ENCODE data around the gene ZDBF2.
"Not testable (repeated sequence)": the region's sequence is repeated elsewhere in the genome, so short reads cannot be mapped to it uniquely, and the experiment has no call there.

Gene ZDBF2

GRCh38 chr2:206336861-206337260 lies 62.4 kb downstream of the ZDBF2 start:
- DNase-seq: no peak

- DNase-seq: no peak
These were observed 63.5 kb downstream of the ZDBF2 start for GRCh38 chr2:206337956-206338355.

- no peak for DNase-seq
These were observed 66.9 kb downstream of the ZDBF2 start for GRCh38 chr2:206341396-206341795.

GRCh38 chr2:206343144-206343543 lies 68.7 kb downstream of the ZDBF2 start:
- DNase-seq: no peak

GRCh38 chr2:206343816-206344215 lies 69.4 kb downstream of the ZDBF2 start:
- DNase-seq: no peak

- no peak for DNase-seq
These were observed 71.1 kb downstream of the ZDBF2 start for GRCh38 chr2:206345606-206346005.

- no peak for DNase-seq
These were observed 74.9 kb downstream of the ZDBF2 start for GRCh38 chr2:206349375-206349774.

GRCh38 chr2:206352571-206352970 lies 78.1 kb downstream of the ZDBF2 start:
- DNase-seq: no peak

- no peak for DNase-seq
These were observed 79.2 kb downstream of the ZDBF2 start for GRCh38 chr2:206353685-206354084.

GRCh38 chr2:206354129-206354528 lies 79.7 kb downstream of the ZDBF2 start:
- no peak for DNase-seq

- not testable (repeated sequence) for DNase-seq
These were observed 82.4 kb downstream of the ZDBF2 start for GRCh38 chr2:206356840-206357239.

GRCh38 chr2:206360840-206361239 lies 86.4 kb downstream of the ZDBF2 start:
- DNase-seq: not testable (repeated sequence)

GRCh38 chr2:206361407-206362045 lies 87.1 kb downstream of the ZDBF2 start:
- DNase-seq: no peak

Measured in CD4-positive, alpha-beta T cell treated with Interferon alpha-2 for 1 hour (primary cell).